ENCODE data around the gene COL1A1. TPM values are rescaled to one million over a fixed set of nuclear protein-coding genes. Genes with fewer than 3 reads are reported as not detected.

Gene COL1A1
- polyA plus RNA-seq, 1 of the 3 experiments (the other 2 are of a cell fraction), result 1,461 TPM

- Histone ChIP-seq H2AFZ (ENCODE audit: low read depth) (no peak overlapping the region), H3K9ac (no peak overlapping the region), H3K36me3 (replicated peaks in 1 of 2; ENCODE audit: control insufficient read depth in 1 of 2, insufficient read depth in 2 of 2, low read length in 1 of 2) (no peaks in the 10 kb centered on the region), H3K4me3 (ENCODE audit: low read depth in 2 of 2, low read length in 1 of 2) (no peak overlapping the region), H4K20me1 (ENCODE audit: insufficient read depth) (no peaks in the 10 kb centered on the region), H3F3A (replicated peaks; ENCODE audit: insufficient read depth) (peaks cover 49% of the 10 kb centered on the region), H3K4me1 (ENCODE audit: control insufficient read depth in 1 of 2, insufficient read depth in 2 of 2, low read depth in 1 of 2, low read length in 1 of 2) (peaks cover 43 to 65% of the 10 kb centered on the region in 2 experiments), H3K27ac (ENCODE audit: low read depth in 2 of 2, low read length in 1 of 2) (no peak overlapping the region), H3K4me2 (no peak overlapping the region), H3K9me2 (no peaks in the 10 kb centered on the region), H3K9me3 (no peaks in the 10 kb centered on the region), H3K27me3 (ENCODE audit: insufficient read depth) (no peaks in the 10 kb centered on the region), H3K79me2 (ENCODE audit: insufficient read depth) (no peaks in the 10 kb centered on the region; the same call in 1 of the 2 replicates)
- 80% methylated on average over 9 of the region's 9 CpGs for WGBS (ENCODE audit: low lambda C conversion rate)
- TF ChIP-seq RAD21 (IDR thresholded peaks at IDR 0.05; ENCODE audit: low read length) (peak; percentile 39; the same call in 1 of the 2 replicates), CTCF (IDR thresholded peaks at IDR 0.05) (peak; percentile 55), SMC3 (IDR thresholded peaks at IDR 0.05; ENCODE audit: low read depth, low read length) (peak; percentile 40), ELF1 (IDR thresholded peaks at IDR 0.05) (no peak)
- CTCF ChIA-PET, result interaction anchor here (0.7 to 25.6 kb wide), 10 partner anchors 9 to 74 kb away, joined by 3 to 2150 read pairs (median 6); partner anchors contain the start of genes COL1A1, SGCA and TMEM92
- DNase-seq, result peak; percentile 56
- POLR2A ChIA-PET, result interaction anchor here (0.6 to 0.8 kb wide), 2 partner anchors 45 to 374 kb away, joined by 3 to 4 read pairs; no protein-coding TSS in a partner anchor
Measured at GRCh38 chr17:50213026-50214022, 11.9 kb upstream of the COL1A1 start.

GRCh38 chr17:50212121-50212843, 10.9 kb upstream of the COL1A1 start:
- WGBS (ENCODE audit: low lambda C conversion rate), result 89% methylated on average over 15 of the region's 15 CpGs
- Histone ChIP-seq H3K4me2 (0 out of 2 replicates have a peak overlapping the region, but pooled peaks have one; percentile 93), H3K27ac (ENCODE audit: low read depth in 2 of 2, low read length in 1 of 2) (peak overlapping the region in 1 of 2 experiments; percentile 100; a peak in 2 of 4 replicates), H4K20me1 (ENCODE audit: insufficient read depth) (no peaks in the 10 kb centered on the region), H3K4me3 (ENCODE audit: low read depth in 2 of 2, low read length in 1 of 2) (no peak overlapping the region), H3K9ac (peak overlapping the region; percentile 97; the same call in 1 of the 2 replicates), H3K4me1 (ENCODE audit: control insufficient read depth in 1 of 2, insufficient read depth in 2 of 2, low read depth in 1 of 2, low read length in 1 of 2) (peaks cover 52 to 63% of the 10 kb centered on the region in 2 experiments), H3K79me2 (ENCODE audit: insufficient read depth) (no peaks in the 10 kb centered on the region; the same call in 1 of the 2 replicates), H2AFZ (ENCODE audit: low read depth) (no peak overlapping the region), H3K9me3 (no peaks in the 10 kb centered on the region), H3K9me2 (no peaks in the 10 kb centered on the region), H3F3A (replicated peaks; ENCODE audit: insufficient read depth) (peaks cover 48% of the 10 kb centered on the region), H3K27me3 (ENCODE audit: insufficient read depth) (no peaks in the 10 kb centered on the region), H3K36me3 (replicated peaks in 1 of 2; ENCODE audit: control insufficient read depth in 1 of 2, insufficient read depth in 2 of 2, low read length in 1 of 2) (no peaks in the 10 kb centered on the region)
- TF ChIP-seq FOSL2 (IDR thresholded peaks at IDR 0.05; ENCODE audit: borderline replicate concordance, low read depth) (no peak), NRF1 (IDR thresholded peaks at IDR 0.05; ENCODE audit: low read depth, low read length) (no peak), RXRA (IDR thresholded peaks at IDR 0.05; ENCODE audit: borderline replicate concordance, low read depth) (no peak), EZH2phosphoT487 (IDR thresholded peaks at IDR 0.05; ENCODE audit: borderline replicate concordance, low read depth) (no peak), RFX5 (IDR thresholded peaks at IDR 0.05; ENCODE audit: low read length) (no peak), MXI1 (IDR thresholded peaks at IDR 0.05; ENCODE audit: low read depth, low read length) (no peak), EP300 (IDR thresholded peaks at IDR 0.05; ENCODE audit: borderline replicate concordance in 1 of 2, low read depth in 1 of 2, low read length in 1 of 2) (no peak), SIN3A (IDR thresholded peaks at IDR 0.05; ENCODE audit: borderline replicate concordance, low read depth, low read length) (no peak), TCF12 (IDR thresholded peaks at IDR 0.05) (no peak), TEAD4 (IDR thresholded peaks at IDR 0.05; ENCODE audit: borderline replicate concordance, insufficient read depth) (no peak)
- TF ChIP-seq, protein P1, sequence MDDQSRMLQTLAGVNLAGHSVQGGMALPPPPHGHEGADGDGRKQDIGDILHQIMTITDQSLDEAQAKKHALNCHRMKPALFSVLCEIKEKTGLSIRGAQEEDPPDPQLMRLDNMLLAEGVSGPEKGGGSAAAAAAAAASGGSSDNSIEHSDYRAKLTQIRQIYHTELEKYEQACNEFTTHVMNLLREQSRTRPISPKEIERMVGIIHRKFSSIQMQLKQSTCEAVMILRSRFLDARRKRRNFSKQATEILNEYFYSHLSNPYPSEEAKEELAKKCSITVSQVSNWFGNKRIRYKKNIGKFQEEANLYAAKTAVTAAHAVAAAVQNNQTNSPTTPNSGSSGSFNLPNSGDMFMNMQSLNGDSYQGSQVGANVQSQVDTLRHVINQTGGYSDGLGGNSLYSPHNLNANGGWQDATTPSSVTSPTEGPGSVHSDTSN (IDR thresholded peaks at IDR 0.05), result no peak
- ChIA-PET CTCF (interaction anchor here (0.6 to 25.6 kb wide), 10 partner anchors 8 to 150 kb away, joined by 3 to 2150 read pairs (median 6); partner anchors contain the start of genes COL1A1, SGCA and TMEM92), POLR2A (interaction anchor here (0.8 to 1.3 kb wide), 3 partner anchors 46 to 137 kb away, joined by 3 read pairs; no protein-coding TSS in a partner anchor)
- DNase-seq, result peak; percentile 25
